HG03520 (cell line): Measurements from ENCODE around the gene SMIM8.

Experiments
- ATAC-seq: cut with Tn5 transposase; IDR thresholded peaks from one replicate; pipeline ENCODE4 v1.9.1; 2021; ENCODE audit warnings: mild to moderate bottlenecking, moderate library complexity; ENCODE audit not compliant: unreplicated experiment

Gene SMIM8

DNA sequence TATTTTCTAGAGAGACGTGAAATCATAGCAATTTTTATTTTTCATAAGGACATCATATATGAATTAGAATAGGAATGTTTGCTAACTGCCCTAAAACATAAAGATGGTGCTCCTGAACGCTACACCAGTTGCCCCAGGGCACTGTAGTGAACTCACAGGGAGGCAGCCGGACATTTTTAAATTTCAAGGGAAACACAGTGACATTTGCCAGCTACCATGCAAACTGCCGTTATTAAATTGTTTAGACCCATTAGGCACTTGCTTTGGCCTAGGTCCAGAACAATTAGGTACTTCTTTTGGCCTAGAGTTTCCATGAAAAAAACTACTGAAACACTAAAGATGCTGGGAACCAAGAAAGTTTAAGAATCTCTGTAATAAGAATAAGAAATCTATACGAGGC, 60.5 kb downstream of the SMIM8 start:
- no peak for ATAC-seq

DNA sequence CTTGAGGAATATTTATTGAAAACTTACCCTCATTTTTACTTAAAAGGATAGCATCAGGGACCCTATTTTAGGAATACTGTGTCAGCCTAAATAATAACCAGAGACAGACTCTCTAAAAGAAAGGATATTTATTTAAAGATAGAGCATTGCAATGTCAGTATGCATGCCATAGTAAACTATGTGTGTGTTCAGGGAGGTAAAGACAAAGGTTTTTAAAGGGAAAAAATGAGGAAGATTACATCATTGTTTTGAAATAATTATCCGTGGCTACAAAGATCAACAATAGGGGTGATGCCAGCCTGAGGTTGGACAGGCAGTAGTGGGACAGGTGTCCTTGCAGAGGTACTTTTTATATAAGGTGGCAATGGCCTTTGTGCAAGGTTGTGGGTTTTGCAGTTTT, 61.6 kb downstream of the SMIM8 start:
- no peak for ATAC-seq

DNA sequence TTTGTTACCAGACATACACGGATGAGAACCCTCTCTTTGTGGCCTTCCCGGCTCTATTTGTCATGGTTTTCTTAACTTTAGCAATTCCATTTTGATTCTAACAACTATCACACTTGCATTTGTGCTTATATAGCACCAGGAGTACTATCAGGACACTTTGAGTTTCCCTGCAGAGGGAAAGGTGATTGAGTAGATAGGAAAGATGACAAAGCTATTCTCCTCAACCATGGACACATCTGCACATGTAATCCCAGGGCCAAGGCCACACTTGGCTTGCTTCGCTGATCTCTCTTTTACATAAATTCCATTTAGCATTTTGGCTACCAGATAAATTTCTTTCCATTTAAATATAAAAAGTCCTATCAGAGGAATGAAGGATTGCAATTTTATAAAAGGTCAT, 62.1 kb downstream of the SMIM8 start:
- ATAC-seq: no peak

DNA sequence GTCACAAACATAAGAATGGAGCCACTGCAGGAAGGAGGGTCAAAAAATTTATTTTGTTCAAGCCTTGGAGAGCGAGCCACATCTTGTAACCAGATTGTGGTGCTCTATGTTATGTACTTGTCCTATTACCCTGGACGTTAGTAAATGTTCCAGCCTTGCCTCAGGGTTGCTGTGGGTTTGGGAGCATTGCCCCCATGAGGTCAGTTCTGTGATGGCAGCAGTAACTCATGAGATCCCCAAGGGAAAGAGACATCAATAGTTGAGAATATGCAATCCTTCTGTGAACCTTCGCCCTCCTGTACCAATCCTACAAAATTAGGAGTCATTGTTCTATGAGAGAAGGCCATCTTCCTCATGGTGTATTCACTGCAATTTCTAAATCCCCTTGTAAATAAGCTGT, 68.9 kb downstream of the SMIM8 start:
- no peak for ATAC-seq
